Medulla oblongata (tissue), 1 donor: ENCODE measurements around the gene PSMD13.

Experiments
- DNase-seq: peaks from one replicate; pipeline ENCODE4 v3.0.0-alpha.2; 2015; ENCODE audit errors: extremely low spot score

Gene PSMD13

GRCh38 chr11:287821-288477 lies 51.2 kb downstream of the PSMD13 start:
- DNase-seq, result no peak

- DNase-seq, result no peak
Observed at GRCh38 chr11:288478-289397, 52.0 kb downstream of the PSMD13 start, which contains the start of gene PGGHG. Gene PGGHG (plus strand): TSS chr11:289126. CDS start chr11:289817, 691 bp downstream.

- DNase-seq, result no peak
Observed at GRCh38 chr11:289398-289711, 52.6 kb downstream of the PSMD13 start.

GRCh38 chr11:289712-290620 lies 53.2 kb downstream of the PSMD13 start:
- no peak for DNase-seq

- DNase-seq, result no peak
Observed at GRCh38 chr11:290621-291231, 54.0 kb downstream of the PSMD13 start.

GRCh38 chr11:291281-292210 lies 54.8 kb downstream of the PSMD13 start:
- no peak for DNase-seq

- no peak for DNase-seq
Observed at GRCh38 chr11:292211-293121, 55.7 kb downstream of the PSMD13 start.

- no peak for DNase-seq
Observed at GRCh38 chr11:293271-293851, 56.6 kb downstream of the PSMD13 start.

- no peak for DNase-seq
Observed at GRCh38 chr11:293852-294661, 57.3 kb downstream of the PSMD13 start.

- DNase-seq, result no peak
Observed at GRCh38 chr11:294780-295179, 58.0 kb downstream of the PSMD13 start.

- no peak for DNase-seq
Observed at GRCh38 chr11:295351-296170, 58.8 kb downstream of the PSMD13 start.

- no peak for DNase-seq
Observed at GRCh38 chr11:296171-297050, 59.6 kb downstream of the PSMD13 start.

- DNase-seq, result no peak
Observed at GRCh38 chr11:297051-297585, 60.3 kb downstream of the PSMD13 start.

GRCh38 chr11:297586-298405 lies 61.0 kb downstream of the PSMD13 start:
- DNase-seq, result no peak

- DNase-seq, result no peak
Observed at GRCh38 chr11:298406-299065, 61.8 kb downstream of the PSMD13 start.
